ENCODE measurements around the gene KCNIP1.
A peak's percentile ranks its signal among the peaks of the same experiment; 100 is the strongest.

DNA sequence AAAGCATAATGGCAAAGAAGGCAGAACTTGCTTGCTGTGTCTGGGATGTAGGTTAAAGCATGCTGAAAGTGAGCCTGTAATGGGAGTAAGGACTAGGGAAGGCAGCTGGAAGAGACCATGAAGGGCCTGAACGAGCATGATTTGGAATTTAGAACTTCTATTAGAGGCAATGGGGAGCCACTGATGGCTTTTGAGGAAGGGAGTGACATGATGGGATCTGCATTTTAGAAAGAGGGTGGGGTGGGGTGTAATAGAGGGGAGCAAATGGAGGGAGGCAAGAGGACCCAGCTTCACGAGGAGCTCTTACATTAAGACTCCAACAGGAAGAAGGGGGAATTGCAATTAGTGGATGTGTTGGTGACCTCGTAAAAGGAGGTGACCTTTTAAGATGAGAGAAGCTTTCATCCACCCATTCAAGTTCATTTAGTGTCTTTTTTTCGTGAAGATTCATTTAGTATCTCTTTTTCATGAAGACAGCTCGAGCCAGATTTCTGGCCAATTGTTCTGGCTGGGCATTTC is 266.1 kb downstream of the KCNIP1 start:
- TF ChIP-seq SIN3A (IDR thresholded peaks at IDR 0.05; ENCODE audit: low read depth, low read length) (no peak), CTCF (IDR thresholded peaks at IDR 0.05 in 2 of 3, conservative IDR thresholded peaks at IDR 0.05 in 1 of 3; ENCODE audit: control insufficient read depth in 2 of 3, extremely low read depth in 1 of 3, insufficient read depth in 1 of 3, low read depth in 3 of 3, low read length in 3 of 3) (0 out of 6 replicates have a peak, but pooled peaks of 1 of the 3 experiments have one; percentile 15), POLR2A (IDR thresholded peaks at IDR 0.05; ENCODE audit: low read depth, low read length) (no peak), POLR2AphosphoS5 (IDR thresholded peaks at IDR 0.05; ENCODE audit: low read length) (no peak), FOXK2 (IDR thresholded peaks at IDR 0.05) (no peak), YY1 (IDR thresholded peaks at IDR 0.05; ENCODE audit: low read depth, low read length) (no peak), MAX (IDR thresholded peaks at IDR 0.05; ENCODE audit: low read depth, low read length) (no peak), GATAD2B (conservative IDR thresholded peaks at IDR 0.05; ENCODE audit: low read depth) (no peak), ZNF274 (IDR thresholded peaks at IDR 0.05; ENCODE audit: insufficient read depth, insufficient read length) (no peak), ZBTB40 (IDR thresholded peaks at IDR 0.05; ENCODE audit: borderline replicate concordance) (no peak)

Data from GM12878 (cell line).